Epithelial cell of esophagus (primary cell): Measurements from ENCODE around the gene B4GALT2.

Experiments
- DNase-seq: peaks from one replicate; pipeline ENCODE4 v3.0.0; 2010; ENCODE audit warnings: low read depth
- H3K4me3 ChIP-seq: 2 replicates; pipeline ENCODE4 v1.5.1; 2011; ENCODE audit warnings: mild to moderate bottlenecking, low read length, control low read depth
- TF ChIP-seq, protein P1 (sequence below): IDR thresholded peaks from 2 replicates; pipeline ENCODE4 v1.5.1; 2011; ENCODE audit warnings: low read depth, mild to moderate bottlenecking, low read length, control low read depth, inconsistent platforms; ENCODE audit not compliant: insufficient read depth; ENCODE audit errors: missing control alignments

The B4GALT2 gene

GRCh38 chr1:44014365-44015104, 35.5 kb downstream of the B4GALT2 start:
- TF ChIP-seq, protein P1, sequence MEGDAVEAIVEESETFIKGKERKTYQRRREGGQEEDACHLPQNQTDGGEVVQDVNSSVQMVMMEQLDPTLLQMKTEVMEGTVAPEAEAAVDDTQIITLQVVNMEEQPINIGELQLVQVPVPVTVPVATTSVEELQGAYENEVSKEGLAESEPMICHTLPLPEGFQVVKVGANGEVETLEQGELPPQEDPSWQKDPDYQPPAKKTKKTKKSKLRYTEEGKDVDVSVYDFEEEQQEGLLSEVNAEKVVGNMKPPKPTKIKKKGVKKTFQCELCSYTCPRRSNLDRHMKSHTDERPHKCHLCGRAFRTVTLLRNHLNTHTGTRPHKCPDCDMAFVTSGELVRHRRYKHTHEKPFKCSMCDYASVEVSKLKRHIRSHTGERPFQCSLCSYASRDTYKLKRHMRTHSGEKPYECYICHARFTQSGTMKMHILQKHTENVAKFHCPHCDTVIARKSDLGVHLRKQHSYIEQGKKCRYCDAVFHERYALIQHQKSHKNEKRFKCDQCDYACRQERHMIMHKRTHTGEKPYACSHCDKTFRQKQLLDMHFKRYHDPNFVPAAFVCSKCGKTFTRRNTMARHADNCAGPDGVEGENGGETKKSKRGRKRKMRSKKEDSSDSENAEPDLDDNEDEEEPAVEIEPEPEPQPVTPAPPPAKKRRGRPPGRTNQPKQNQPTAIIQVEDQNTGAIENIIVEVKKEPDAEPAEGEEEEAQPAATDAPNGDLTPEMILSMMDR: no peak
- H3K4me3 ChIP-seq: no peak overlapping the region
- no peak for DNase-seq

DNA sequence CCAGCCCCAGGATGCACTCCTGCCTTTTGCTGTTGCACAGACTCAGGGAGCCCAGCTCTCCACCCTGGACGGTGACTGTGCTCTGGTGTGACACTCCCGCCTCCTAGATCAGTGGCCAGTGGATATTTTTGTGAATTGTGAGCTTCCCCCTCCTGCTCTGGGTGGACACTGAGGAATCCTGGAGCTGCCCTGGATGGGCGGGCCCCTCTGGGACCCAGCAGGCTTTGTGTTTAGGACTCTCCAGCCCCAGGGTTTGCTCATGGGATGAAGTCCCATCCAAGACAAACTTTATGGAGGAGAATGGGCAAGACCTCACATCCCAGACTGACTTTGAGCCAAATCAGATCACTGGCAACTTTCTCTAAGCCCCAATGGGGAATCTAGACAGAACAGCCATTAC, 36.2 kb downstream of the B4GALT2 start:
- H3K4me3 ChIP-seq: no peak overlapping the region
- no peak for DNase-seq
- TF ChIP-seq, protein P1: no peak

- TF ChIP-seq, protein P1: no peak
- no peak for DNase-seq
Measured at GRCh38 chr1:44016041-44016889, 37.3 kb downstream of the B4GALT2 start.

DNA sequence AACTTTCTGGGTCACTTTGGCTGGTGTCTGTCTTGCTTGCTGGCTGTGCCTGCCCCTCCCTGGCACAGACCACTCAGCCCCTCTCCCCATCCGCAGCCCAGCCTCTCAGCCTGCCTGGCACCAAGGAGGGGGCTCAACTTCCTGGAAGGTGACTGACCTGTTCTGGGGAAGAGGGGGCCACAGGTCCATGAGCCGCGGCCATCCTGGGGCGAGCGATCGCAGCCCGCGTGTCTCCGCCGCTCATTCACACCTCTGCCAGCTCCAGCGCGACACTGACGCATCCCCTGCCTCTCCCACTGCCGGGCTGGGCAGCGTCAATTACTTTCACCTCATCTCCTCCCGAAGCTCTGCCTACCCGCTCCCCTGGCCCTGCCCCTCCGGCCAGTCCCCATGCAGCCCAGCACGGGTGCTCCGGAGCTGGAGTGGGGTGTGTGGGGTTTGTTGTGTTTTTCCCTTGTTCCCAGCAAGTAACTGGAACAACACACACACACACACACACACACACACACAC, 37.9 kb downstream of the B4GALT2 start:
- no peak overlapping the region for H3K4me3 ChIP-seq
- no peak for DNase-seq
- TF ChIP-seq, protein P1: no peak

More at GRCh38 chr1:44016041-44016889, 37.3 kb downstream of the B4GALT2 start:
- H3K4me3 ChIP-seq: no peak overlapping the region

DNA sequence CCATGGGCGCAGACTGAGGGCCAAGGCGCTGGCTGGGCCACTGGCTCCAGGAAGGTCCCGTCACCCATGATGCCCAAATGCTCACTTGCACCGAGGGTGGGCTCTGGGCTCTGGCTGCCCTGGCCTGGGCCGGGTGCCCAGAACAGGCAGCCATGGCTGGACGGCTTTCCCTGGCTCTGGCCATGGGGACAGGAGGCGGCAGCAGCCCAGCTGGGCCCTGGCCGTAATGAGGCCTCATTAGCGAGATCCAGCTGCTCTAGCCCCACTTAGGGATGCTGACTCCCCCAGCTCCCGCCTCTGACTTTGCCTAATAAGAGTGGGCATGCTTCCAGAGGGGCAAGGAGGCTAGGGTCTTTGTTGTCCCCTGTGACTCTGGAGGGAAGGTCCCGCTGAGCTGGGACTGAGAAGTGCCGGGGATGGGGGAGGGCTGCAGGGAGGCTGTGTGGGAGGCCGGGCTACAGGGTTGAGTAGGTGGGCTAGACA, 40.5 kb downstream of the B4GALT2 start:
- DNase-seq: no peak
- TF ChIP-seq, protein P1: no peak
- H3K4me3 ChIP-seq: no peak overlapping the region

GRCh38 chr1:44020464-44020863, 41.5 kb downstream of the B4GALT2 start:
- TF ChIP-seq, protein P1: no peak
- no peak overlapping the region for H3K4me3 ChIP-seq
- DNase-seq: no peak
